NCI-H1694 (cell line): ENCODE data around the gene DNAJB4.
A peak's percentile ranks its signal among the peaks of the same experiment; 100 is the strongest.
"Not testable (repeated sequence)": the region's sequence is repeated elsewhere in the genome, so short reads cannot be mapped to it uniquely, and the experiment has no call there.

Source experiments
- DNase-seq: peaks from one replicate; lab custom pipeline; 2025; lab: John Stamatoyannopoulos, UW

The DNAJB4 gene

GRCh38 chr1:78004719-78005447 lies at the start of gene DNAJB4:
Gene DNAJB4, plus strand, starts transcription at chr1:78004939. Its CDS starts 172 bp downstream, at chr1:78005111.
- no peak for DNase-seq

GRCh38 chr1:77955709-77956108 lies 49.0 kb upstream of the DNAJB4 start:
- DNase-seq, result no peak

- no peak for DNase-seq
Measured at GRCh38 chr1:77956464-77956863, 48.3 kb upstream of the DNAJB4 start.

- no peak for DNase-seq
Measured at GRCh38 chr1:77958391-77958790, 46.3 kb upstream of the DNAJB4 start.

- DNase-seq, result no peak
Measured at GRCh38 chr1:77958850-77959249, 45.9 kb upstream of the DNAJB4 start.

- DNase-seq, result no peak
Measured at GRCh38 chr1:77961392-77961791, 43.3 kb upstream of the DNAJB4 start.

GRCh38 chr1:77966291-77966690 lies 38.4 kb upstream of the DNAJB4 start:
- no peak for DNase-seq

- no peak for DNase-seq
Measured at GRCh38 chr1:77970192-77970591, 34.5 kb upstream of the DNAJB4 start.

GRCh38 chr1:77972080-77972479 lies 32.7 kb upstream of the DNAJB4 start:
- DNase-seq, result no peak

GRCh38 chr1:77975386-77975785 lies 29.4 kb upstream of the DNAJB4 start:
- no peak for DNase-seq

- DNase-seq, result no peak
Measured at GRCh38 chr1:77975907-77976306, 28.8 kb upstream of the DNAJB4 start.

GRCh38 chr1:77976433-77977076 lies 28.2 kb upstream of the DNAJB4 start:
- DNase-seq, result no peak

GRCh38 chr1:77977989-77978292 lies 26.8 kb upstream of the DNAJB4 start:
- no peak for DNase-seq

- DNase-seq, result peak; percentile 87
Measured at GRCh38 chr1:77978293-77978968, 26.3 kb upstream of the DNAJB4 start.

- peak; percentile 99 for DNase-seq
Measured at GRCh38 chr1:77978969-77979876, 25.5 kb upstream of the DNAJB4 start, which contains the start of gene FUBP1. Gene FUBP1, minus strand, starts transcription at chr1:77979072. Its CDS starts 68 bp downstream, at chr1:77979004.

- not testable (repeated sequence) for DNase-seq
Measured at GRCh38 chr1:77983352-77983996, 21.3 kb upstream of the DNAJB4 start.

GRCh38 chr1:77983997-77984355 lies 20.8 kb upstream of the DNAJB4 start:
- no peak for DNase-seq

GRCh38 chr1:77984629-77985028 lies 20.1 kb upstream of the DNAJB4 start:
- no peak for DNase-seq

GRCh38 chr1:77986810-77987209 lies 17.9 kb upstream of the DNAJB4 start:
- no peak for DNase-seq

- DNase-seq, result no peak
Measured at GRCh38 chr1:77987919-77988318, 16.8 kb upstream of the DNAJB4 start.

- no peak for DNase-seq
Measured at GRCh38 chr1:77989744-77990143, 15.0 kb upstream of the DNAJB4 start.
